Fibroblast of pulmonary artery (primary cell): ENCODE measurements around the gene RAPGEF5.

ENCODE experiments used
- DNase-seq: peaks from one replicate; pipeline ENCODE4 v3.0.0-alpha.2; 2010; ENCODE audit warnings: low read depth
- H3K4me3 ChIP-seq: replicated peaks from 2 replicates; pipeline ENCODE4 v1.5.1; 2011; ENCODE audit warnings: low read depth, mild to moderate bottlenecking, control low read depth, low read length, moderate library complexity
- CTCF ChIP-seq: IDR thresholded peaks from 2 replicates; pipeline ENCODE4 v1.5.1; 2011; ENCODE audit warnings: mild to moderate bottlenecking, control low read depth, low read length, inconsistent platforms; ENCODE audit errors: missing control alignments

RAPGEF5 gene

GRCh38 chr7:22319424-22320403 lies 37.2 kb downstream of the RAPGEF5 start:
- no peak for TF ChIP-seq CTCF
- DNase-seq: no peak
- no peak overlapping the region for H3K4me3 ChIP-seq

- DNase-seq: no peak
- no peak overlapping the region for H3K4me3 ChIP-seq
- no peak for TF ChIP-seq CTCF
Measured at GRCh38 chr7:22318376-22318775, 38.6 kb downstream of the RAPGEF5 start.

- TF ChIP-seq CTCF: no peak
- H3K4me3 ChIP-seq: no peak overlapping the region
- no peak for DNase-seq
Measured at GRCh38 chr7:22317632-22318031, 39.3 kb downstream of the RAPGEF5 start.

DNA sequence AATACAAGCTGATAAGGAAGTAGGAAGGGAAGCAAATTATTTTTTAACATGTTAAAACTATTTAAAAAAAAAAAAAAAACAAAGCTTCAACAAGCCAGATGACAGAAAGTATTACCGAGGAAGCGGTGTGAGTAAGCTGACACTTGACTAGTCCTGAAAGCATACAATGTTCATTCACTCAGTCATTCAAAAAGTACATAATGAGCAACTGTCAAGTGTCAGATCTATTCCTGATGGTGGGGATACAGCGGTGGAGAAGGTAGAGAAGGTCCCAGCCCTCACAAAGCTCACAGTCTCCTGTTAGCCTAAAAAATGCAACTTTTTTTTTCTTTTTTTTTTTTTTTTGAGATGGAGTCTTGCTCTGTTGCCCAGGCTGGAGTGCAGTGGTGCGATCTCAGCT lies 40.0 kb downstream of the RAPGEF5 start:
- no peak overlapping the region for H3K4me3 ChIP-seq
- no peak for TF ChIP-seq CTCF
- DNase-seq: no peak

DNA sequence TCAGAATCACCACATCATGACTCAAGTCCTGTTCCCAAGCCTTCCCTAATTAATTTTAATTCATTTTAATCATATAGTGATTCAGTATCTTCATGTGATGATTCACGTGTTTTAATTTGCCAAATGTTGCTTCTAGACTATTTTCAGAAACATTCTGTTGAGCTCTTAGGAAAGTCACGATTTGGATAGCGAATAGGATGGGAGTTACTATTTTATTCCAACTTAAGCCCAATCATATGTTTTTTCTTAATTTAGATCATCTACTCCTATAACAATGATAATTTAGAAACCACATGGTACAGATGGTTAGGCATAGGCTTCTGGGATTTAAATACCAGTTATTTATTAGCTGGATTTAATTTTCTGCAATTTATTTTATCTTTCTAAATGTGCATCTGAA lies 49.1 kb downstream of the RAPGEF5 start:
- no peak overlapping the region for H3K4me3 ChIP-seq
- DNase-seq: no peak
- no peak for TF ChIP-seq CTCF

DNA sequence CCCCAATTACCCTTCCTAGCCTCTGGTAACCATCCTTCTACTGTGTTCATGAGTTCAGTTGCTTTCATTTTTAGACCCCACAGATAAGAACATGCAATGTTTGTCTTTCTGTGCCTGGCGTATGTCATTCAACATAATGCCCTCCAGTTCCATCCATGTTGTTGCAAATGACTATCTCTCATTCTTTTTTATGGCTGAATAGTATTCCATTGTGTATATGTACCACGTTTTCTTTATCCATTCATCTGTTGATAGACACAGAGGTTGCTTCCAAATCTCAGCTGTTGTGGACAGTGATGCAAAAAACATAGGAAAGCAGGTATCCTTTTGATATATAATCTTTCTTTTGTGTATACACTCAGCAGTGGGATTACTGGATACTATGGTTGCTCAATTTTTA lies 51.2 kb downstream of the RAPGEF5 start:
- no peak for DNase-seq
- no peak for TF ChIP-seq CTCF
- H3K4me3 ChIP-seq: no peak overlapping the region
